ENCODE measurements around the gene KDR. TPM values are rescaled to one million over a fixed set of nuclear protein-coding genes. Genes with fewer than 3 reads are reported as not detected.
A peak's percentile ranks its signal among the peaks of the same experiment; 100 is the strongest.

The KDR gene
- total and polyA plus RNA-seq, 4 donors, result 6.1 to 39.1 (median 24.6) TPM

DNA sequence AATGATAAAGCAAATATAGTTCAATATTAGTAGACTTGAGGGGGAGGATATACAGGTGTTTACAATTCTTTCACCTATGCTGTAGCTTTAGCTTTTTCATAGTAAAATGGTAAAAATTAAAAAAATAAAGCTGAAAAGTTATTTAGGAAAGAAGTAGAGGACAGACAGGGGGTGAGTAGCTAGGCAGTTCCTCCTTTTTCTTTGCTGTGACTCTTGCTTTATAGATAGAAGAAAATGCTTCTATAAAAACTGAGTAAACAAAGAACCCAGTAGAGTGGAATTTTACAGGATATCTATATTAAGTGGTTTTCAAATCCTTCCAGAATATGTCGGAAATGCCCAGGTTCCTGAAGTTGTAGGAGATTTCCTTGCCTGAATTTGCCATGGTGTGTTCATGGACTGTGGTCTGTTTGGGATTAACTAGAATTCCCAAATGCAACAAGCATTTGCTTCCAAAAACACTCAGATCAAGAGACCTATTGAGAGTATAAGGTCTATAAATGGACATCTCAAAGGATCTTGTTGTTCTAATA is 74.9 kb downstream of the KDR start:
- no peak overlapping the region for H3K4me3 ChIP-seq (ENCODE audit: low read depth in 1 of 3, low read length in 3 of 3)
- H3K9me3 ChIP-seq (ENCODE audit: control insufficient read depth in 4 of 4, low read length in 3 of 4), result peaks cover 0 to 8% (median 0%) of the 10 kb centered on the region in 4 donors
- H3K9ac ChIP-seq (ENCODE audit: low read depth in 1 of 2, low read length in 2 of 2), result no peak overlapping the region
- no peaks in the 10 kb centered on the region for H3K4me1 ChIP-seq (ENCODE audit: control insufficient read depth in 4 of 4, insufficient read depth in 4 of 4, low read length in 3 of 4)
- no peaks in the 10 kb centered on the region for H3K36me3 ChIP-seq (ENCODE audit: control insufficient read depth in 4 of 4, insufficient read depth in 3 of 4, low read depth in 1 of 4, low read length in 3 of 4)
- no peak overlapping the region for H3K27ac ChIP-seq (ENCODE audit: low read depth in 1 of 2, low read length in 2 of 2)
- TF ChIP-seq NR2F2 (IDR thresholded peaks at IDR 0.05), result no peak
- TF ChIP-seq HNF4G (IDR thresholded peaks at IDR 0.05), result no peak
- no peak for TF ChIP-seq HNF4A (conservative IDR thresholded peaks at IDR 0.05)
- no peak for TF ChIP-seq GABPA (IDR thresholded peaks at IDR 0.05 in 1 of 2, conservative IDR thresholded peaks at IDR 0.05 in 1 of 2)
- no peak for TF ChIP-seq SP1 (IDR thresholded peaks at IDR 0.05)
- no peak for TF ChIP-seq EGR1 (IDR thresholded peaks at IDR 0.05; ENCODE audit: low read depth in 2 of 2)
- TF ChIP-seq FOXA1 (IDR thresholded peaks at IDR 0.05), result no peak
- no peak for TF ChIP-seq FOXA2 (IDR thresholded peaks at IDR 0.05)
- TF ChIP-seq, protein P1, sequence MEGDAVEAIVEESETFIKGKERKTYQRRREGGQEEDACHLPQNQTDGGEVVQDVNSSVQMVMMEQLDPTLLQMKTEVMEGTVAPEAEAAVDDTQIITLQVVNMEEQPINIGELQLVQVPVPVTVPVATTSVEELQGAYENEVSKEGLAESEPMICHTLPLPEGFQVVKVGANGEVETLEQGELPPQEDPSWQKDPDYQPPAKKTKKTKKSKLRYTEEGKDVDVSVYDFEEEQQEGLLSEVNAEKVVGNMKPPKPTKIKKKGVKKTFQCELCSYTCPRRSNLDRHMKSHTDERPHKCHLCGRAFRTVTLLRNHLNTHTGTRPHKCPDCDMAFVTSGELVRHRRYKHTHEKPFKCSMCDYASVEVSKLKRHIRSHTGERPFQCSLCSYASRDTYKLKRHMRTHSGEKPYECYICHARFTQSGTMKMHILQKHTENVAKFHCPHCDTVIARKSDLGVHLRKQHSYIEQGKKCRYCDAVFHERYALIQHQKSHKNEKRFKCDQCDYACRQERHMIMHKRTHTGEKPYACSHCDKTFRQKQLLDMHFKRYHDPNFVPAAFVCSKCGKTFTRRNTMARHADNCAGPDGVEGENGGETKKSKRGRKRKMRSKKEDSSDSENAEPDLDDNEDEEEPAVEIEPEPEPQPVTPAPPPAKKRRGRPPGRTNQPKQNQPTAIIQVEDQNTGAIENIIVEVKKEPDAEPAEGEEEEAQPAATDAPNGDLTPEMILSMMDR (IDR thresholded peaks at IDR 0.05; ENCODE audit: low read depth, low read length, missing input control), result no peak
- TF ChIP-seq, protein P2, sequence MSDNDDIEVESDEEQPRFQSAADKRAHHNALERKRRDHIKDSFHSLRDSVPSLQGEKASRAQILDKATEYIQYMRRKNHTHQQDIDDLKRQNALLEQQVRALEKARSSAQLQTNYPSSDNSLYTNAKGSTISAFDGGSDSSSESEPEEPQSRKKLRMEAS (IDR thresholded peaks at IDR 0.05), result no peak
- no peak for TF ChIP-seq YY1 (IDR thresholded peaks at IDR 0.05)
- TF ChIP-seq TAF1 (conservative IDR thresholded peaks at IDR 0.05), result no peak
- H3K27me3 ChIP-seq (ENCODE audit: control insufficient read depth in 4 of 4, insufficient read depth in 4 of 4, low read length in 3 of 4), result no peaks in the 10 kb centered on the region
- WGBS, result 63% methylated on average over 1 of the region's 1 CpG
- DNase-seq (ENCODE audit: low spot score), result no peak

DNA sequence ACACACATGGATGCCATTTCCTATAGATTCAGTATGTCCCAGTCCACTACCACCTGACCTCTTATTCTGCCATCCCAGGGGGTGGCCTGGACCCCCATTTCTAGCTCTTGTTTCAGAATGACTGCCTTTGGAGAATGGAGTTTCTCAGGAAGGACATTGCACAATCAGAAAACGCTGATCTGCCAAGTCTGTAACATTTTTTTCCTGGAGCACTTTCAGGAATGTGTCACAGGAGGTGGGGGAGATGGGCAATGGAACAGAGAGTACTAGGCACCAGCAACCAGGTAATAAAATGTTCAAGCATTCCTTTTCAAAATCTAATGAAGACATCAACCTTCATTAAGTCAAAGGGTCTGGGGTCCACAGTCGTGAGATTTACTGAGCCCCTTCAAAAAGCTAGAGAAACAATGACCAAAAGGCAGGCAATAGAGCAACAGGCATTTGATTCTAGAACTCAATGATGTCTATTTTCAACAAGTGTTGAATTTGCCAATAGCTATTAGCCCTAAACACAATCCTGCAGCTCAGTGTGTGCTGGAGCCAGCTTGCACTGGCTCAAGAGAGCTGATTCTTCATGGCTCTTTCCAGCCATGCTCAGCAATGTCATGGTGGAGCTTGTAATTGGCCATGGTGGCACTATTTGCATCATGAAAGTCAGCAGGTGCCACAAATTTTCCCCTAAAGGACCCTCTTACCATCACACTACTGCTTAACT is 87.1 kb downstream of the KDR start:
- WGBS, result 29% methylated on average over 2 of the region's 2 CpGs
- TF ChIP-seq RAD21 (IDR thresholded peaks at IDR 0.05) (no peak), NR2F2 (IDR thresholded peaks at IDR 0.05) (no peak), SP1 (IDR thresholded peaks at IDR 0.05) (peak; percentile 21)
- Histone ChIP-seq H3K27me3 (ENCODE audit: control insufficient read depth in 4 of 4, insufficient read depth in 4 of 4, low read length in 3 of 4) (no peaks in the 10 kb centered on the region), H3K4me1 (ENCODE audit: control insufficient read depth in 4 of 4, insufficient read depth in 4 of 4, low read length in 3 of 4) (no peaks in the 10 kb centered on the region), H3K36me3 (ENCODE audit: control insufficient read depth in 4 of 4, insufficient read depth in 3 of 4, low read depth in 1 of 4, low read length in 3 of 4) (no peaks in the 10 kb centered on the region), H3K4me3 (ENCODE audit: low read depth in 1 of 3, low read length in 3 of 3) (no peak overlapping the region), H3K9me3 (ENCODE audit: control insufficient read depth in 4 of 4, low read length in 3 of 4) (no peaks in the 10 kb centered on the region), H3K9ac (ENCODE audit: low read depth in 1 of 2, low read length in 2 of 2) (no peak overlapping the region), H3K27ac (ENCODE audit: low read depth in 1 of 2, low read length in 2 of 2) (no peak overlapping the region)
- DNase-seq (ENCODE audit: low spot score), result no peak

DNA sequence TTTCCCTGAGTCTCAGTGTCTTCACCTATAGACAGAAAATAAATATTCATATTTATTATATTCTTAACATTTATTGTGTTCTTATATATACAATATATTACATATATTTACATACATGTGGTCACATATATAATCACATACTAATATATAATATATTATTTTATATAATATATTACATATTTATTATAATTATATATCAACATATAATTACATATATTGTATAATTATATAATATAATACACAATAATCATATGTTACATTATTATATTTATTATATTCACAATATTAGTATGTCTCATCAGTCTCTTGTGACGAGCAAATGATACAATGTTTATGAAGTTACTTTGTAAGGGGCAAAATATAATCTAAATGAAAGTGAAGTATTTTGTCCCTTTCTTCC is 87.7 kb downstream of the KDR start:
- no peak overlapping the region for H3K27ac ChIP-seq (ENCODE audit: low read depth in 1 of 2, low read length in 2 of 2)
- H3K4me1 ChIP-seq (ENCODE audit: control insufficient read depth in 4 of 4, insufficient read depth in 4 of 4, low read length in 3 of 4), result no peaks in the 10 kb centered on the region
- H3K4me3 ChIP-seq (ENCODE audit: low read depth in 1 of 3, low read length in 3 of 3), result no peak overlapping the region
- no peak overlapping the region for H3K9ac ChIP-seq (ENCODE audit: low read depth in 1 of 2, low read length in 2 of 2)
- WGBS, result 60% methylated on average over 1 of the region's 1 CpG
- H3K27me3 ChIP-seq (ENCODE audit: control insufficient read depth in 4 of 4, insufficient read depth in 4 of 4, low read length in 3 of 4), result no peaks in the 10 kb centered on the region
- H3K9me3 ChIP-seq (ENCODE audit: control insufficient read depth in 4 of 4, low read length in 3 of 4), result no peaks in the 10 kb centered on the region
- no peak for DNase-seq (ENCODE audit: low spot score)
- no peaks in the 10 kb centered on the region for H3K36me3 ChIP-seq (ENCODE audit: control insufficient read depth in 4 of 4, insufficient read depth in 3 of 4, low read depth in 1 of 4, low read length in 3 of 4)
- TF ChIP-seq RXRA (IDR thresholded peaks at IDR 0.05), result no peak
- no peak for TF ChIP-seq JUND (IDR thresholded peaks at IDR 0.05)
- TF ChIP-seq TAF1 (conservative IDR thresholded peaks at IDR 0.05), result no peak
- no peak for TF ChIP-seq RAD21 (IDR thresholded peaks at IDR 0.05)
- TF ChIP-seq, protein P3, sequence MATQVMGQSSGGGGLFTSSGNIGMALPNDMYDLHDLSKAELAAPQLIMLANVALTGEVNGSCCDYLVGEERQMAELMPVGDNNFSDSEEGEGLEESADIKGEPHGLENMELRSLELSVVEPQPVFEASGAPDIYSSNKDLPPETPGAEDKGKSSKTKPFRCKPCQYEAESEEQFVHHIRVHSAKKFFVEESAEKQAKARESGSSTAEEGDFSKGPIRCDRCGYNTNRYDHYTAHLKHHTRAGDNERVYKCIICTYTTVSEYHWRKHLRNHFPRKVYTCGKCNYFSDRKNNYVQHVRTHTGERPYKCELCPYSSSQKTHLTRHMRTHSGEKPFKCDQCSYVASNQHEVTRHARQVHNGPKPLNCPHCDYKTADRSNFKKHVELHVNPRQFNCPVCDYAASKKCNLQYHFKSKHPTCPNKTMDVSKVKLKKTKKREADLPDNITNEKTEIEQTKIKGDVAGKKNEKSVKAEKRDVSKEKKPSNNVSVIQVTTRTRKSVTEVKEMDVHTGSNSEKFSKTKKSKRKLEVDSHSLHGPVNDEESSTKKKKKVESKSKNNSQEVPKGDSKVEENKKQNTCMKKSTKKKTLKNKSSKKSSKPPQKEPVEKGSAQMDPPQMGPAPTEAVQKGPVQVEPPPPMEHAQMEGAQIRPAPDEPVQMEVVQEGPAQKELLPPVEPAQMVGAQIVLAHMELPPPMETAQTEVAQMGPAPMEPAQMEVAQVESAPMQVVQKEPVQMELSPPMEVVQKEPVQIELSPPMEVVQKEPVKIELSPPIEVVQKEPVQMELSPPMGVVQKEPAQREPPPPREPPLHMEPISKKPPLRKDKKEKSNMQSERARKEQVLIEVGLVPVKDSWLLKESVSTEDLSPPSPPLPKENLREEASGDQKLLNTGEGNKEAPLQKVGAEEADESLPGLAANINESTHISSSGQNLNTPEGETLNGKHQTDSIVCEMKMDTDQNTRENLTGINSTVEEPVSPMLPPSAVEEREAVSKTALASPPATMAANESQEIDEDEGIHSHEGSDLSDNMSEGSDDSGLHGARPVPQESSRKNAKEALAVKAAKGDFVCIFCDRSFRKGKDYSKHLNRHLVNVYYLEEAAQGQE (IDR thresholded peaks at IDR 0.05), result no peak
- TF ChIP-seq YY1 (IDR thresholded peaks at IDR 0.05), result no peak
